22Rv1 (cell line): ENCODE data around the gene NFATC3.

Experiments
- CTCF ChIP-seq: fragments of 450-650 bp; IDR thresholded peaks from 2 replicates; pipeline ENCODE4 v1.5.1; 2017; ENCODE audit warnings: mild to moderate bottlenecking
- ZFX ChIP-seq: fragments of 450-650 bp; IDR thresholded peaks from 2 replicates; pipeline ENCODE4 v1.6.1; 2017; ENCODE audit warnings: antibody characterized with exemption, borderline replicate concordance

GRCh38 chr16:68115851-68116250 lies 30.7 kb downstream of the NFATC3 start:
- no peak for TF ChIP-seq CTCF
- no peak for TF ChIP-seq ZFX
